ENCODE results near the gene PSTK. TPM values are rescaled to one million over a fixed set of nuclear protein-coding genes. Genes with fewer than 3 reads are reported as not detected.

The PSTK gene, protein sequence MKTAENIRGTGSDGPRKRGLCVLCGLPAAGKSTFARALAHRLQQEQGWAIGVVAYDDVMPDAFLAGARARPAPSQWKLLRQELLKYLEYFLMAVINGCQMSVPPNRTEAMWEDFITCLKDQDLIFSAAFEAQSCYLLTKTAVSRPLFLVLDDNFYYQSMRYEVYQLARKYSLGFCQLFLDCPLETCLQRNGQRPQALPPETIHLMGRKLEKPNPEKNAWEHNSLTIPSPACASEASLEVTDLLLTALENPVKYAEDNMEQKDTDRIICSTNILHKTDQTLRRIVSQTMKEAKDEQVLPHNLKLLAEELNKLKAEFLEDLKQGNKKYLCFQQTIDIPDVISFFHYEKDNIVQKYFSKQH
- 3.3 and 4.7 TPM in 2 replicates for total RNA-seq

DNA sequence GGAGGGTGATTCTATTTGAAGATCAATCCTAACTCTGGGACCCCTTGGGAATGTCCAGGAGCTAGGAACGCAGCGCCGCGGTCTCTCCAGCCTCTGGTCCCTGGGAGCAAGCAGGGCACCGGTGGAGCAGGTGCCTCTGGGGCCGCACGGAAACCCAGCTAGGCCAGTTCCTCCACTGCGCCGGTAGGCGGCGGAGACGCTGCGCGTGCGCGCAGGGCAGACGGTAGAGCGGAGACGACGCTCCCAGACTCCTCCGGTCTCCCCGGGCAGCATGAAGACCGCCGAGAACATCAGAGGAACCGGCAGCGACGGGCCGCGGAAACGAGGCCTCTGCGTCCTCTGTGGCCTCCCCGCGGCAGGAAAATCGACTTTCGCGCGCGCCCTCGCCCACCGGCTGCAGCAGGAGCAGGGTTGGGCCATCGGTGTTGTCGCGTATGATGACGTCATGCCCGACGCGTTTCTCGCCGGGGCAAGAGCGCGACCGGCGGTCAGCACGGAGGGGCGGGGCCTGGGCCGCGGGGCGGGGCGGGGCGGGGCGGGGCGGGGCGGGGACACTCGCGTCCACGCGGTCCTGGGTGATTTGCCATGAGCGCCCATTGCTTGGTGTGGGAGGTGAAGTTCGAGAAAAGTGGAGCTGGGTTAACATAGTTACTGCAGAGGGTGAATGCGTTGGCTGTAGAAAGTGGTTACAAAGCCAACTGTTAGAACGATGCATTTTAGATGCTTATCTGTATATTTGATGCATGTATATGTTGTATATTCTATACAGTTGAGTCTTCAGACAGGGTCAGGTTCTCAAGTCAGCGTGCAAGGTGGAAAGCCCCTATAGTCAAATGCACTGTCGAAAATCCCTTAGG is at the start of gene PSTK:
TSS of gene PSTK (plus strand) at position 193 of the 857 bp plus-strand sequence. CDS start at position 272, 79 bp downstream.

DNA sequence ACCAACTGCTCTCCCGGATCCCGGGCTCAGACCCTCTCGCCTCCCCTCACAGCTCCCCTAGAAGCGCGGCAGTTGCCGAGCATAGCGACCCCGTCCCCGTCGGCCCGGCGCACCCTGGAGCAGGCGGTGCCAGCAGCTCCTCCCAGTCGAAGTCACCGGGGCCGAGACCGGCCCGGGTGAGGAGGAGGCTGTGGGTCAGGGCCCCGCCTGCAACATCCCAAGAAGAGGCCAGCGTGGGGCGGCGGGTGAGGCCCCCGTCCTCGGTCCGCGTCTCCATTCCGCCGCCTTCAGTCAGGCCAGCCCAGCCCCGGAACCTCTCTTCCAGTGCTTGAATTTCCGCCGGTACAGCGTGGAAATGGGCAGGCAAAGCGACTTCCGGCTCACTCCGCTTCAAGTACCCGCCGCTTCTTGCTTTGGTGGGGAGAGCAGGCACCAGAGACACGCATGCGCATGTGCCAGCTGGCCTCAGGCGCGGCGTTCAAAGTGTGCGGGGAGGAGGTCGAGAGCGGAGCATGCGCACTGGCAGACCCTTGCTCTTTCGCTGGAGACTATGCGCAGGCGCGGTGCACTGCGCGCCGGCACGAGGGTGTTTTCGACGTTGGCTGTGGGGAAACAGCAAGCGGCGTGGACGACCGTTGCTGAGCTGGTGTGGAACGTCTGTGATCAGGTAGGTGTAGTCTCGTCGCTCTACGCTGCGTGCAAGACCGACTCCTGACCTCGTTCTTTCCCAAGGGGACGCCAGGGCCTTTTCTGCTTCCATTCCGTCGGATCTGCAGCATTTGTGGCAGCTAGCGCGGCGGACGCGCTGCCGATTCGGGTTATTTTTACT is 26.1 kb upstream of the PSTK start, which contains the start of gene C10orf88:
TSS of gene C10orf88 (minus strand) at position 326 of the 829 bp plus-strand sequence. CDS start at position 277, 49 bp downstream.

DNA sequence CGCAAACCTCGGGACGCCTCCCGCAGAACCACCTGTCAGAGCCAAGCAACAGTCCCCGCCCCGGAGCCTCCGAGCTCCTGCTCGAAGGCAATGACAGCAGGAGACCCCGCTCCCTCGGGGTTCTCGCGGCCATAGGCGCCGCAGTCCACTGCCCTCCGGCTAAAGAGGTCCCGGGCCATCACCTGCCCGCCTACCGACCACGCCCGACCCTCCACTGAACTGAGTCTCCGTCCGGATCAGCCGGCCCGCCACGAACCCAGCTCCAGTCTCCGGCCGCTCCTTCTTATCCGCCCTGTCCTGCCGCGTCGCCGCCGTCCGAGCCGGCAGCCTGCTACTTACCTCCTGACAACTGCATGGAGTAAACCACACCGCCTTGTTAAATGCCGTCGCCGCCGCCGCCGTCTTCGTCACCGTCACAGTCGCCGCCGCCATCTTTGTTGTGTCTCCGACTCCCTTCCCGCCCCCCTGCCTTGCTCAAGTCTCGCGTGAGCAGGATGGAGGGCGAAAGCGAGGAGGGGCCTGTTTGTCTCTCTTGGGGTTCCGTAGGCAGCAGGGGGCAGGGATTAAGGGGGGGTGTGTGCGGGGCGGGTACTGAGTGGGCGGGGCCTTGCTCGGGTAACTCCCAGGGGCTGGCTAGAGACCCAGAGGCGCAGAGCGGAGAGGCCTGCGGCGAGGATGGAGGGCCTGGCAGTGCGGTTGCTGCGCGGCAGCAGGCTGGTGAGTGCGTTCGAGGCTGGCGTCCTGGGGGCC is 28.3 kb downstream of the PSTK start, which contains the start of the genes ACADSB and IKZF5:
TSS of gene ACADSB (plus strand) at position 652 of the 750 bp plus-strand sequence. CDS start at position 676, 24 bp downstream.
TSS of gene IKZF5 (minus strand) at position 441 of the 750 bp plus-strand sequence. CDS start 10,170 bp downstream, outside the sequence.

Other genes with a start within 250 kb of the PSTK start
- 0.39 and 0.98 TPM in 2 replicates for gene CUZD1, start 134.5 kb upstream of the PSTK start, total RNA-seq
- gene FAM24B, start 100.8 kb upstream of the PSTK start, total RNA-seq, result 2.6 and 2.7 TPM in 2 replicates
- gene FAM24A, start 69.8 kb upstream of the PSTK start, total RNA-seq, result not detected in 2 replicates
- 7.4 and 7.9 TPM in 2 replicates for gene C10orf88, start 26.2 kb upstream of the PSTK start, total RNA-seq
- 4.3 and 6.1 TPM in 2 replicates for gene IKZF5, start 28.4 kb downstream of the PSTK start, total RNA-seq
- 2.7 and 3.5 TPM in 2 replicates for gene ACADSB, start 28.6 kb downstream of the PSTK start, total RNA-seq
- not detected in 2 replicates for gene HMX3, start 155.6 kb downstream of the PSTK start, total RNA-seq
- not detected in 2 replicates for gene HMX2, start 167.7 kb downstream of the PSTK start, total RNA-seq
- gene BUB3, start 174.0 kb downstream of the PSTK start, total RNA-seq, result 126 and 163 TPM in 2 replicates

Data from placental epithelial cell (primary cell).